HG02943 (cell line): ENCODE data around the gene MYH14.
"Not testable (repeated sequence)": the region's sequence is repeated elsewhere in the genome, so short reads cannot be mapped to it uniquely, and the experiment has no call there.

ENCODE experiments used
- ATAC-seq: cut with Tn5 transposase; IDR thresholded peaks from one replicate; pipeline ENCODE4 v1.9.1; 2021; ENCODE audit warnings: mild to moderate bottlenecking, low read depth, moderate library complexity; ENCODE audit not compliant: unreplicated experiment

The MYH14 gene

GRCh38 chr19:50223439-50223716, 20.0 kb downstream of the MYH14 start:
- ATAC-seq, result no peak

GRCh38 chr19:50224986-50225747, 21.7 kb downstream of the MYH14 start:
- ATAC-seq, result no peak

GRCh38 chr19:50226536-50226935, 23.1 kb downstream of the MYH14 start:
- ATAC-seq, result no peak

GRCh38 chr19:50228153-50228552, 24.7 kb downstream of the MYH14 start:
- ATAC-seq, result not testable (repeated sequence)

- no peak for ATAC-seq
Measured at GRCh38 chr19:50230379-50231351, 27.2 kb downstream of the MYH14 start.

- not testable (repeated sequence) for ATAC-seq
Measured at GRCh38 chr19:50231417-50231816, 28.0 kb downstream of the MYH14 start.

GRCh38 chr19:50231821-50232220, 28.4 kb downstream of the MYH14 start:
- ATAC-seq, result no peak

- no peak for ATAC-seq
Measured at GRCh38 chr19:50232600-50232999, 29.2 kb downstream of the MYH14 start.

GRCh38 chr19:50233308-50233910, 30.0 kb downstream of the MYH14 start:
- no peak for ATAC-seq

GRCh38 chr19:50237493-50237892, 34.1 kb downstream of the MYH14 start:
- ATAC-seq, result not testable (repeated sequence)

GRCh38 chr19:50238043-50238442, 34.6 kb downstream of the MYH14 start:
- ATAC-seq, result no peak

- no peak for ATAC-seq
Measured at GRCh38 chr19:50239921-50240590, 36.6 kb downstream of the MYH14 start.

GRCh38 chr19:50242581-50242980, 39.2 kb downstream of the MYH14 start:
- no peak for ATAC-seq

- ATAC-seq, result no peak
Measured at GRCh38 chr19:50244695-50245094, 41.3 kb downstream of the MYH14 start.

GRCh38 chr19:50248413-50248812, 45.0 kb downstream of the MYH14 start:
- no peak for ATAC-seq

- no peak for ATAC-seq
Measured at GRCh38 chr19:50248826-50249225, 45.4 kb downstream of the MYH14 start.

- no peak for ATAC-seq
Measured at GRCh38 chr19:50249636-50250035, 46.2 kb downstream of the MYH14 start.

- no peak for ATAC-seq
Measured at GRCh38 chr19:50250450-50251136, 47.2 kb downstream of the MYH14 start.

- no peak for ATAC-seq
Measured at GRCh38 chr19:50252111-50252886, 48.9 kb downstream of the MYH14 start.
